Neural cell (in vitro differentiated cells): ENCODE data around the gene CPM. TPM values are rescaled to one million over a fixed set of nuclear protein-coding genes. Genes with fewer than 3 reads are reported as not detected.

Source experiments
- H2AFZ ChIP-seq: fragments of 200-600, 300-800 bp; sonication (generic), shearing (Covaris generic); 2 replicates; pipeline ENCODE4 v1.6.0; 2014; ENCODE audit warnings: low read depth, mild to moderate bottlenecking, antibody characterized with exemption, low read length, moderate library complexity
- H3F3A ChIP-seq: fragments of 200-600 bp; shearing (Covaris generic); 2 replicates; pipeline ENCODE4 v1.6.1; 2016; ENCODE audit warnings: mild to moderate bottlenecking, moderate library complexity, mixed read lengths, antibody characterized with exemption, low read length; ENCODE audit not compliant: insufficient read depth, poor library complexity, severe bottlenecking
- H3K27ac ChIP-seq: fragments of 200-600, 300-800 bp; sonication (generic), shearing (Covaris generic); 2 replicates; pipeline ENCODE4 v1.5.1; 2014; ENCODE audit warnings: mild to moderate bottlenecking, low read length, moderate library complexity
- H3K27me3 ChIP-seq: fragments of 300-800, 200-600 bp; sonication (generic), shearing (Covaris generic); 2 replicates; pipeline ENCODE4 v1.6.0; 2014; ENCODE audit warnings: mild to moderate bottlenecking, low read depth, low read length, moderate library complexity; ENCODE audit not compliant: insufficient read depth
- H3K36me3 ChIP-seq: fragments of 300-800, 200-600 bp; sonication (generic), shearing (Covaris generic); 2 replicates; pipeline ENCODE4 v1.5.1; 2014; ENCODE audit warnings: mild to moderate bottlenecking, antibody characterized with exemption, low read length, moderate library complexity; ENCODE audit not compliant: insufficient read depth
- H3K4me2 ChIP-seq: fragments of 300-800, 200-600 bp; sonication (generic), shearing (Covaris generic); 2 replicates; pipeline ENCODE4 v1.6.0; 2014; ENCODE audit warnings: mild to moderate bottlenecking, low read length
- H3K4me3 ChIP-seq: fragments of 300-800, 200-600 bp; sonication (generic), shearing (Covaris generic); 2 replicates; pipeline ENCODE4 v1.5.1; 2014; ENCODE audit warnings: mild to moderate bottlenecking, low read length, moderate library complexity
- H3K79me2 ChIP-seq: fragments of 200-600 bp; shearing (Covaris generic); replicated peaks from 2 replicates; pipeline ENCODE4 v1.6.0; 2014; ENCODE audit warnings: mild to moderate bottlenecking, low read length, moderate library complexity; ENCODE audit not compliant: insufficient read depth
- H3K9ac ChIP-seq: fragments of 300-800, 200-600 bp; sonication (generic), shearing (Covaris generic); 2 replicates; pipeline ENCODE4 v1.6.1; 2016; ENCODE audit warnings: mild to moderate bottlenecking, low read length, mixed read lengths
- H3K9me2 ChIP-seq: fragments of 200-600 bp; shearing (Covaris generic); 2 replicates; pipeline ENCODE4 v1.6.1; 2016; ENCODE audit warnings: mild to moderate bottlenecking, low read length, mixed read lengths; ENCODE audit not compliant: insufficient read depth
- H3K9me3 ChIP-seq: fragments of 200-600, 300-800 bp; sonication (generic), shearing (Covaris generic); 2 replicates; pipeline ENCODE4 v1.6.1; 2016; ENCODE audit warnings: mild to moderate bottlenecking, mixed run types, low read length, moderate library complexity, mixed read lengths
- H4K20me1 ChIP-seq: fragments of 200-600 bp; shearing (Covaris generic); 2 replicates; pipeline ENCODE4 v1.6.1; 2016; ENCODE audit warnings: mild to moderate bottlenecking, mixed run types; ENCODE audit not compliant: insufficient read depth
- EP300 ChIP-seq: fragments of 450-650 bp; conservative IDR thresholded peaks from 2 replicates; pipeline ENCODE4 v1.6.1; 2014; ENCODE audit warnings: antibody characterized with exemption, mild to moderate bottlenecking, moderate library complexity; ENCODE audit not compliant: poor library complexity, severe bottlenecking
- EZH2 ChIP-seq: fragments of 200-600, 300-800 bp; shearing (Covaris generic), sonication (generic); IDR thresholded peaks from 2 replicates; pipeline ENCODE4 v1.6.1; 2014; ENCODE audit warnings: antibody characterized with exemption, low read length, borderline replicate concordance, mild to moderate bottlenecking; ENCODE audit not compliant: insufficient read depth, poor library complexity, severe bottlenecking
- MXI1 ChIP-seq: fragments of 450-650 bp; conservative IDR thresholded peaks from 2 replicates; pipeline ENCODE4 v1.6.1; 2014; ENCODE audit warnings: antibody characterized with exemption, mild to moderate bottlenecking; ENCODE audit not compliant: poor library complexity, severe bottlenecking
- POLR2AphosphoS5 ChIP-seq: IDR thresholded peaks from 2 replicates; pipeline ENCODE4 v1.6.1; 2012
- RAD21 ChIP-seq: fragments of 450-650 bp; conservative IDR thresholded peaks from 2 replicates; pipeline ENCODE4 v1.6.1; 2014; ENCODE audit warnings: antibody characterized with exemption, mild to moderate bottlenecking, moderate library complexity
- SMC3 ChIP-seq: fragments of 450-650 bp; conservative IDR thresholded peaks from 2 replicates; pipeline ENCODE4 v1.6.1; 2014; ENCODE audit warnings: antibody characterized with exemption, mild to moderate bottlenecking, moderate library complexity; ENCODE audit not compliant: poor library complexity
- TAF1 ChIP-seq: IDR thresholded peaks from 2 replicates; pipeline ENCODE4 v1.6.1; 2012; ENCODE audit warnings: low read depth
- polyA plus RNA-seq: library from polyadenylated mRNA; depleted of rRNA; stranded (reverse); fragments of >200 nt; gene quantifications from 2 replicates; pipeline ENCODE4 v1.2.3, GENCODE V29; 2014
- TF ChIP-seq, protein P1 (sequence below): IDR thresholded peaks from 2 replicates; pipeline ENCODE4 v1.6.1; 2012; ENCODE audit warnings: borderline replicate concordance
- TF ChIP-seq, protein P2 (sequence below): fragments of 450-650 bp; IDR thresholded peaks from 2 replicates; pipeline ENCODE4 v1.5.1; 2014; ENCODE audit warnings: antibody characterized with exemption, mild to moderate bottlenecking, moderate library complexity; ENCODE audit not compliant: poor library complexity, severe bottlenecking

The CPM gene
- polyA plus RNA-seq, 1 donor from 2014 or later = not detected

DNA sequence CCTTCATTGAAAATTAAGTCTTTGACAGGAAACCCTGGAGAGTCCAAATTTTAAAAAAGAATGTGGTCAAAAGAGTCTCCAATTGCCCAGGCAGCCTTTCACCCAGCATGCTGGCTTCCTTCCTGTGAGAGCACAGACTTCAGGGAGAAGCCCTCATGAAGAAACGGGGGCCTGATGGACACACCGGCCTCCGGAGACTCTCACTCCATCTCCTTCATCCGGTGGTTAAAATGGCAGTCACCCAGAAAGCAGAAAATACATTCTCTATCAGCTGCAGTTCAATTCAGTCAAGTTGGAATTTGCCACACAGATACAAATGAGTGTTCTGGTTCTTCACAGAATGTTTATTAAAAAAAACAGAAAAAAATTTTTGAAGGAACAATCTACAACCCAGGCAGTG is 56.5 kb downstream of the CPM start:
- Histone ChIP-seq H2AFZ (no peak overlapping the region), H3K9me3 (no peaks in the 10 kb centered on the region), H3K4me3 (no peak overlapping the region), H4K20me1 (no peaks in the 10 kb centered on the region), H3K9me2 (no peaks in the 10 kb centered on the region), H3K27ac (no peak overlapping the region), H3K79me2 (no peaks in the 10 kb centered on the region), H3K36me3 (no peaks in the 10 kb centered on the region), H3K27me3 (no peaks in the 10 kb centered on the region), H3F3A (no peaks in the 10 kb centered on the region), H3K9ac (no peak overlapping the region), H3K4me2 (no peak overlapping the region)
- TF ChIP-seq SMC3 (no peak), TAF1 (no peak), POLR2AphosphoS5 (no peak)

DNA sequence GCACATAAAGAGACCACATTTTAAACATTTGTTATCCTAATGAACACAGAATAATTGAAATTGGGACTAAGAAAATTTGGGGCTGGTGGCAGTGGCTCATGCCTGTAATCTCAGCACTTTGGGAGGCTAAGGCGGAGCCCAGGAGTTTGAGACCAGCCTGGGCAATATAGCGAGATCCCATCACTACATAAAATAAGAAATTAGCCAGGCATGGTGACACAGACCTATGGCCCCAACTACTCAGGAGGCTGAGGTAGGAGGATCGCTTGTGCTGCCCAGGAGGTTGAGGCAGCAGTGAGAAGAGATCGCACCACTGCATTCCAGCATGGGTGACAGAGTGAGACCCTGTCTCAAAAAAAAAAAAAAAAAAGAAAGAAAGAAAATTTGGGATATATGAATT is 59.7 kb downstream of the CPM start:
- no peaks in the 10 kb centered on the region for H3K27me3 ChIP-seq

DNA sequence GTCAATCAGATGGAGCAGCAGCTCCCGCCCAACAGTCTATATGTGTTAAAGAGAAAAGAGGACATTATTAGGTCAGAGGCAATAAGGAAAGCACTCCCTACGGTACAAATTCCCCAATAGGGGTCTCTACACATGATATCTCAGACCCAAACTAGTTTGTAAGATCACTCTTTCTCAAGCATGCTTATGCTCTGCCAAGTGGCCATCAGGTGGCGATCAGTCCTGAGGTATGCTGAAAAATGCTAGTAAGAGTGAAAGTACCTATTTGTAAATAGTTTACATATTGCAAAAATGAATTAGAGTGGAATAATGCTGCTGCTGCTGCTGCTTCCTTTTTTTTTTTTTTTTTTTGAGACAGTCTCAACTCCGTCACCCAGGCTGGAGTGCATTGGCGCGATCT is 61.0 kb downstream of the CPM start:
- no peaks in the 10 kb centered on the region for H3K79me2 ChIP-seq
- H3K9me2 ChIP-seq = no peaks in the 10 kb centered on the region
- H3K9ac ChIP-seq = no peak overlapping the region
- H3K9me3 ChIP-seq = no peaks in the 10 kb centered on the region
- no peaks in the 10 kb centered on the region for H4K20me1 ChIP-seq
- TF ChIP-seq, protein P1, sequence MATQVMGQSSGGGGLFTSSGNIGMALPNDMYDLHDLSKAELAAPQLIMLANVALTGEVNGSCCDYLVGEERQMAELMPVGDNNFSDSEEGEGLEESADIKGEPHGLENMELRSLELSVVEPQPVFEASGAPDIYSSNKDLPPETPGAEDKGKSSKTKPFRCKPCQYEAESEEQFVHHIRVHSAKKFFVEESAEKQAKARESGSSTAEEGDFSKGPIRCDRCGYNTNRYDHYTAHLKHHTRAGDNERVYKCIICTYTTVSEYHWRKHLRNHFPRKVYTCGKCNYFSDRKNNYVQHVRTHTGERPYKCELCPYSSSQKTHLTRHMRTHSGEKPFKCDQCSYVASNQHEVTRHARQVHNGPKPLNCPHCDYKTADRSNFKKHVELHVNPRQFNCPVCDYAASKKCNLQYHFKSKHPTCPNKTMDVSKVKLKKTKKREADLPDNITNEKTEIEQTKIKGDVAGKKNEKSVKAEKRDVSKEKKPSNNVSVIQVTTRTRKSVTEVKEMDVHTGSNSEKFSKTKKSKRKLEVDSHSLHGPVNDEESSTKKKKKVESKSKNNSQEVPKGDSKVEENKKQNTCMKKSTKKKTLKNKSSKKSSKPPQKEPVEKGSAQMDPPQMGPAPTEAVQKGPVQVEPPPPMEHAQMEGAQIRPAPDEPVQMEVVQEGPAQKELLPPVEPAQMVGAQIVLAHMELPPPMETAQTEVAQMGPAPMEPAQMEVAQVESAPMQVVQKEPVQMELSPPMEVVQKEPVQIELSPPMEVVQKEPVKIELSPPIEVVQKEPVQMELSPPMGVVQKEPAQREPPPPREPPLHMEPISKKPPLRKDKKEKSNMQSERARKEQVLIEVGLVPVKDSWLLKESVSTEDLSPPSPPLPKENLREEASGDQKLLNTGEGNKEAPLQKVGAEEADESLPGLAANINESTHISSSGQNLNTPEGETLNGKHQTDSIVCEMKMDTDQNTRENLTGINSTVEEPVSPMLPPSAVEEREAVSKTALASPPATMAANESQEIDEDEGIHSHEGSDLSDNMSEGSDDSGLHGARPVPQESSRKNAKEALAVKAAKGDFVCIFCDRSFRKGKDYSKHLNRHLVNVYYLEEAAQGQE = no peak
- TF ChIP-seq SMC3 = no peak
- TF ChIP-seq MXI1 = no peak
- TF ChIP-seq EP300 = no peak
- TF ChIP-seq EZH2 = no peak
- no peak for TF ChIP-seq POLR2AphosphoS5
- TF ChIP-seq TAF1 = no peak
- TF ChIP-seq, protein P2, sequence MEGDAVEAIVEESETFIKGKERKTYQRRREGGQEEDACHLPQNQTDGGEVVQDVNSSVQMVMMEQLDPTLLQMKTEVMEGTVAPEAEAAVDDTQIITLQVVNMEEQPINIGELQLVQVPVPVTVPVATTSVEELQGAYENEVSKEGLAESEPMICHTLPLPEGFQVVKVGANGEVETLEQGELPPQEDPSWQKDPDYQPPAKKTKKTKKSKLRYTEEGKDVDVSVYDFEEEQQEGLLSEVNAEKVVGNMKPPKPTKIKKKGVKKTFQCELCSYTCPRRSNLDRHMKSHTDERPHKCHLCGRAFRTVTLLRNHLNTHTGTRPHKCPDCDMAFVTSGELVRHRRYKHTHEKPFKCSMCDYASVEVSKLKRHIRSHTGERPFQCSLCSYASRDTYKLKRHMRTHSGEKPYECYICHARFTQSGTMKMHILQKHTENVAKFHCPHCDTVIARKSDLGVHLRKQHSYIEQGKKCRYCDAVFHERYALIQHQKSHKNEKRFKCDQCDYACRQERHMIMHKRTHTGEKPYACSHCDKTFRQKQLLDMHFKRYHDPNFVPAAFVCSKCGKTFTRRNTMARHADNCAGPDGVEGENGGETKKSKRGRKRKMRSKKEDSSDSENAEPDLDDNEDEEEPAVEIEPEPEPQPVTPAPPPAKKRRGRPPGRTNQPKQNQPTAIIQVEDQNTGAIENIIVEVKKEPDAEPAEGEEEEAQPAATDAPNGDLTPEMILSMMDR = no peak
- no peak for TF ChIP-seq RAD21
- H2AFZ ChIP-seq = no peak overlapping the region
- H3K27ac ChIP-seq = no peak overlapping the region
- no peaks in the 10 kb centered on the region for H3K36me3 ChIP-seq
- no peaks in the 10 kb centered on the region for H3F3A ChIP-seq
- no peaks in the 10 kb centered on the region for H3K27me3 ChIP-seq
- no peak overlapping the region for H3K4me3 ChIP-seq
- H3K4me2 ChIP-seq = no peak overlapping the region

More for the DNA sequence above, 59.7 kb downstream of the CPM start:
- Histone ChIP-seq H3K9me2 (no peaks in the 10 kb centered on the region), H3F3A (no peaks in the 10 kb centered on the region), H3K79me2 (no peaks in the 10 kb centered on the region), H3K36me3 (no peaks in the 10 kb centered on the region), H3K9ac (no peak overlapping the region), H4K20me1 (no peaks in the 10 kb centered on the region), H2AFZ (no peak overlapping the region), H3K9me3 (no peaks in the 10 kb centered on the region), H3K4me2 (no peak overlapping the region), H3K4me3 (no peak overlapping the region), H3K27ac (no peak overlapping the region)
- TF ChIP-seq RAD21 (no peak), MXI1 (no peak), POLR2AphosphoS5 (no peak)
- TF ChIP-seq, protein P1 = no peak
